Caco-2 (cell line): ENCODE data around the gene HOXC9. TPM values are rescaled to one million over a fixed set of nuclear protein-coding genes. Genes with fewer than 3 reads are reported as not detected.

ENCODE experiments used
- BruUV-seq: library from RNA; stranded (reverse); fragments of 400-500 nt; replicated peaks from 2 replicates; lab custom pipeline; 2021; lab: Mats Ljungman, UMichigan
- CTCF ChIA-PET: fragments of 300-600 bp; sonication (Branson Sonifier 250); formaldehyde crosslinking; loops from one replicate; lab custom pipeline; 2022; ENCODE audit warnings: antibody characterized with exemption; lab: Charles Lee
- POLR2A ChIA-PET: fragments of 300-600 bp; sonication (Branson Sonifier 250); formaldehyde crosslinking; loops from one replicate; lab custom pipeline; 2022; ENCODE audit warnings: antibody characterized with exemption; lab: Charles Lee
- DNase-seq, 2 experiments: peaks; one replicate each; pipeline versions ENCODE4 v3.0.0 to v3.0.0-alpha.2; 2020 to 2022
- H3K27me3 ChIP-seq: replicated peaks from 2 replicates; pipeline ENCODE4 v1.6.0; 2011; ENCODE audit warnings: low read length; ENCODE audit not compliant: control insufficient read depth, insufficient read depth
- H3K36me3 ChIP-seq: 2 replicates; pipeline ENCODE4 v1.5.1; 2011; ENCODE audit warnings: low read length; ENCODE audit not compliant: control insufficient read depth, insufficient read depth
- H3K4me1 ChIP-seq: fragments of 250-450 bp; sonication (Bioruptor Pico); 2 replicates; pipeline ENCODE4 v1.5.1; 2020; ENCODE audit warnings: mild to moderate bottlenecking
- H3K4me3 ChIP-seq: 2 replicates; pipeline ENCODE4 v1.5.1; 2011; ENCODE audit warnings: low read depth, mild to moderate bottlenecking, control low read depth, low read length
- H3K9me3 ChIP-seq: fragments of 250-450 bp; sonication (Bioruptor Pico); 2 replicates; pipeline ENCODE4 v1.5.1; 2020; ENCODE audit warnings: mild to moderate bottlenecking, moderate library complexity
- H3K27ac Mint-ChIP-seq: one replicate; pipeline ENCODE4 v1.8.0; 2022; ENCODE audit warnings: mixed read lengths; ENCODE audit not compliant: unreplicated experiment
- H3K27me3 Mint-ChIP-seq: one replicate; pipeline ENCODE4 v1.8.0; 2022; ENCODE audit warnings: mixed read lengths; ENCODE audit not compliant: insufficient read depth, unreplicated experiment
- H3K36me3 Mint-ChIP-seq: one replicate; pipeline ENCODE4 v1.8.0; 2022; ENCODE audit warnings: mild to moderate bottlenecking, mixed read lengths; ENCODE audit not compliant: insufficient read depth, unreplicated experiment
- H3K4me1 Mint-ChIP-seq: one replicate; pipeline ENCODE4 v1.8.0; 2022; ENCODE audit warnings: low read depth, mixed read lengths; ENCODE audit not compliant: unreplicated experiment
- H3K4me3 Mint-ChIP-seq: one replicate; pipeline ENCODE4 v1.8.0; 2022; ENCODE audit warnings: mild to moderate bottlenecking, moderate library complexity, mixed read lengths; ENCODE audit not compliant: unreplicated experiment
- H3K9me3 Mint-ChIP-seq: one replicate; pipeline ENCODE4 v1.8.0; 2022; ENCODE audit warnings: mixed read lengths; ENCODE audit not compliant: unreplicated experiment
- CTCF ChIP-seq, 2 experiments: fragments of 200-600 bp in 1 of 2; IDR thresholded peaks; 1 replicate in 1 of 2; 2 replicates in 1 of 2; pipeline versions ENCODE4 v1.5.1 to v1.8.0; 2011 to 2022; ENCODE audit warnings: antibody characterized with exemption in 1 of 2, control low read depth in 1 of 2, inconsistent platforms in 1 of 2, low read depth in 1 of 2, low read length in 1 of 2, mild to moderate bottlenecking in 1 of 2, moderate library complexity in 1 of 2; ENCODE audit not compliant: insufficient read depth in 1 of 2, severe bottlenecking in 1 of 2, unreplicated experiment in 1 of 2
- intact Hi-C: fragments of 100-400 bp; cut with micrococcal nuclease; formaldehyde crosslinking; loops from one replicate; pipeline ENCODE4 v1.10.0; 2022; ENCODE audit not compliant: unreplicated experiment
- total RNA-seq: library from RNA; stranded (reverse); gene quantifications from 2 replicates; pipeline ENCODE4 v1.2.3, GENCODE V29; 2022

The HOXC9 gene
- total RNA-seq, 1 experiment from 2014 or later = 2.9 TPM

- Mint-ChIP-seq H3K4me3 (no peak overlapping the region), H3K27ac (no peak overlapping the region), H3K9me3 (no peaks in the 10 kb centered on the region), H3K27me3 (no peaks in the 10 kb centered on the region), H3K4me1 (peaks cover 18% of the 10 kb centered on the region), H3K36me3 (peaks cover 8% of the 10 kb centered on the region)
- POLR2A ChIA-PET = no interaction called here
- no peak overlapping the region for H3K4me3 ChIP-seq
- intact Hi-C loops = no loop called here
- BruUV-seq = no TSS peak
- no peaks in the 10 kb centered on the region for H3K9me3 ChIP-seq
- peaks cover 9% of the 10 kb centered on the region for H3K4me1 ChIP-seq
- CTCF ChIA-PET = interaction anchor here (0.9 to 3.8 kb wide), 2 partner anchors 21 to 105 kb away, joined by 7 to 50 read pairs; partner anchors contain the start of gene HOXC8
- DNase-seq = no peak
- no peaks in the 10 kb centered on the region; the same call in 1 of the 2 replicates for H3K36me3 ChIP-seq
- no peaks in the 10 kb centered on the region for H3K27me3 ChIP-seq
- TF ChIP-seq CTCF (IDR thresholded peaks at IDR 0.05; ENCODE audit: insufficient read depth in 1 of 2, low read depth in 1 of 2, low read length in 1 of 2, severe bottlenecking in 1 of 2, unreplicated experiment in 1 of 2) = no peak
These were observed 30.5 kb downstream of the HOXC9 start for GRCh38 chr12:54030442-54030801.

- no peak overlapping the region for H3K27ac Mint-ChIP-seq
- H3K9me3 ChIP-seq = no peaks in the 10 kb centered on the region
- CTCF ChIA-PET = interaction anchor here (0.6 to 3.8 kb wide), 7 partner anchors 20 to 170 kb away, joined by 4 to 67 read pairs (median 7); partner anchors contain the start of gene HOXC8
- H3K36me3 Mint-ChIP-seq = peaks cover 13% of the 10 kb centered on the region
- no peaks in the 10 kb centered on the region for H3K27me3 ChIP-seq
- BruUV-seq = no TSS peak
- no peak for DNase-seq
- POLR2A ChIA-PET = no interaction called here
- H3K4me1 ChIP-seq = peaks cover 9% of the 10 kb centered on the region
- intact Hi-C loops = no loop called here
- no peaks in the 10 kb centered on the region for H3K27me3 Mint-ChIP-seq
- H3K4me3 ChIP-seq = no peak overlapping the region
- H3K9me3 Mint-ChIP-seq = no peaks in the 10 kb centered on the region
- no peaks in the 10 kb centered on the region; the same call in 1 of the 2 replicates for H3K36me3 ChIP-seq
- H3K4me1 Mint-ChIP-seq = peaks cover 14% of the 10 kb centered on the region
- H3K4me3 Mint-ChIP-seq = no peak overlapping the region
- no peak for TF ChIP-seq CTCF (IDR thresholded peaks at IDR 0.05; ENCODE audit: insufficient read depth in 1 of 2, low read depth in 1 of 2, low read length in 1 of 2, severe bottlenecking in 1 of 2, unreplicated experiment in 1 of 2)
These were observed 31.0 kb downstream of the HOXC9 start for GRCh38 chr12:54030889-54031471.

- Histone ChIP-seq H3K9me3 (no peaks in the 10 kb centered on the region), H3K4me3 (no peak overlapping the region), H3K4me1 (peaks cover 9% of the 10 kb centered on the region), H3K27me3 (no peaks in the 10 kb centered on the region), H3K36me3 (no peaks in the 10 kb centered on the region; the same call in 1 of the 2 replicates)
- ChIA-PET POLR2A (interaction anchor here (1.1 kb wide), 1 partner anchor 160 kb away, joined by 3 read pairs; no protein-coding TSS in a partner anchor), CTCF (interaction anchor here (0.6 to 3.8 kb wide), 7 partner anchors 20 to 170 kb away, joined by 4 to 67 read pairs (median 25); no protein-coding TSS in a partner anchor)
- Mint-ChIP-seq H3K4me1 (peaks cover 12% of the 10 kb centered on the region), H3K36me3 (peaks cover 13% of the 10 kb centered on the region), H3K27me3 (no peaks in the 10 kb centered on the region), H3K27ac (no peak overlapping the region), H3K4me3 (no peak overlapping the region), H3K9me3 (no peaks in the 10 kb centered on the region)
- no peak for DNase-seq
- TF ChIP-seq CTCF (IDR thresholded peaks at IDR 0.05; ENCODE audit: insufficient read depth in 1 of 2, low read depth in 1 of 2, low read length in 1 of 2, severe bottlenecking in 1 of 2, unreplicated experiment in 1 of 2) = no peak
- BruUV-seq = no TSS peak
- intact Hi-C loops = no loop called here
These were observed 31.5 kb downstream of the HOXC9 start for GRCh38 chr12:54031480-54031879.
